Daoy (cell line): ENCODE measurements around the gene SLC2A10. TPM values are rescaled to one million over a fixed set of nuclear protein-coding genes. Genes with fewer than 3 reads are reported as not detected.
A peak's percentile ranks its signal among the peaks of the same experiment; 100 is the strongest.

ENCODE experiments used
- DNase-seq: peaks from one replicate; pipeline ENCODE4 v3.0.0-alpha.2; 2015; ENCODE audit warnings: low read depth
- total RNA-seq: library from RNA; depleted of rRNA; stranded (reverse); fragments of >200 nt; shearing (Covaris generic); gene quantifications from 2 replicates; pipeline ENCODE4 v1.2.3, GENCODE V29; 2014

The SLC2A10 gene
- total RNA-seq, 1 experiment from 2014 or later, result 11.4 TPM

DNA sequence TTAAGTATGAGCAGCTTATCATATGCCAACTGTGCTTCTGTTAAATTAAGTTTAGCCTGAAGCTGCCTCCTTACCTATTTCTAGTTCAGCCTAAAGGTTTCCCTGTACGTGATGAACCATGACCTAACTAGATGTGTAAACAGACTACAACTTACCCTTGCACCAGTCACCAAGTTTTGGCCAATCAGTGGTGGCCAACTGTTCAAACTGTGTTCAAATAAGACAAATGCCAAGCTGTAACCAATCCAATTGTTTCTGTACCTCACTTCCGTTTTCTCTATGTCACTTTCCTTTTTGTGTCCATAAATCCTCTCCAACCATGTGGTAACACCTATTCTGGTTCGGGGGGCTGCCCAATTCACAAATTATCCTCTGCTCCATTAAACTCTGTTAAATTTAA lies 6.0 kb upstream of the SLC2A10 start:
- DNase-seq, result no peak

DNA sequence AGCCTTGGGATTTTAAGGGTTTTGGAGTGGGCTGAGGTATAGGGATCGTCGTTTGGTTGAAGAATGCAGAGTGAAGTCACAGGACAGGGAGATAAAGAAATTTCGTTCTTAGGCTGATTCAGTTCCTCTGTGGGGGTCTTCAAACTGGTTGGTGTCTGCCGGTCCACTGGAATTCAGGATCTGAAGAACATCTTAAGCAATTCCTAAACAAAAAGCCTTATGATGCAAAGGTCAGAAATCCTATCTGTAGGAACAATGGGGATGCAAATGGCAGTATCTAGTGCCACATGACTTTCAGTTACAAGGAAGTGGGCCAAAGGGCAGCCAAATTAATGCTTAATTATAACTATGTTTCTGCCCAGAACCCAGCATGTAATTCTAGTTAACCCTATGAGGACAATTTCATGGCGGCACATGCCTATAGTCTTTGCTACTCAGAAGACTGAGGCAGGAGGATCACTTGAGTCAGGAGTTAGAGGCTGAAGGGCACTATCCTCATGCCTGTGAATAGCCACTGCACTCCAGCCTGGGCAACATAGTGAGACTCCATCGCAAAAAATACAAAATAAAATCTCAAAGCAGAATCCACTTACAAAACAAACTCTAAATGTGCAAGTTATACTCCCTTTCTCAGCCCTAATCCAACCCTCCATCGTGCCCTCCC lies 4.6 kb upstream of the SLC2A10 start:
- DNase-seq, result no peak

- no peak for DNase-seq
Measured at GRCh38 chr20:46705378-46705729, 4.1 kb upstream of the SLC2A10 start.

DNA sequence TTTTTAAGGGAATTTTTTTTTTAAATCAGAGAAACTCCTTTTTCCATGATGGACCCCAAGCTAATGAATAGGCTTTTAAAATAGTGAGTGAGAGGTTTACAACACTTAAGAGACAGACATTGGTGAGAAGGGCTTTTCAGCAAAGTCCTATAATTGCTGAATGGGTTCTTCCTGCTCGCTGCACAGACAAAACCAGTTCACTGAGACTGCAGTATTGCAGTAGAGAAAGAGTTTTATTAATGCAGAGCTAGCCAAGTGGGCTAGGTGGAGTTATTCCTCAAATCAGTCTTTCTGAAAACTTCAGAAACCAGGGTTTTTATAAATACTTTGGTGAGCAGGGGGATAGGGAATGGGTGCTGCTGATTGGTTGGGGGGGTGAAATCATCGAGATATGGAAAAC lies 3.2 kb upstream of the SLC2A10 start:
- no peak for DNase-seq

DNA sequence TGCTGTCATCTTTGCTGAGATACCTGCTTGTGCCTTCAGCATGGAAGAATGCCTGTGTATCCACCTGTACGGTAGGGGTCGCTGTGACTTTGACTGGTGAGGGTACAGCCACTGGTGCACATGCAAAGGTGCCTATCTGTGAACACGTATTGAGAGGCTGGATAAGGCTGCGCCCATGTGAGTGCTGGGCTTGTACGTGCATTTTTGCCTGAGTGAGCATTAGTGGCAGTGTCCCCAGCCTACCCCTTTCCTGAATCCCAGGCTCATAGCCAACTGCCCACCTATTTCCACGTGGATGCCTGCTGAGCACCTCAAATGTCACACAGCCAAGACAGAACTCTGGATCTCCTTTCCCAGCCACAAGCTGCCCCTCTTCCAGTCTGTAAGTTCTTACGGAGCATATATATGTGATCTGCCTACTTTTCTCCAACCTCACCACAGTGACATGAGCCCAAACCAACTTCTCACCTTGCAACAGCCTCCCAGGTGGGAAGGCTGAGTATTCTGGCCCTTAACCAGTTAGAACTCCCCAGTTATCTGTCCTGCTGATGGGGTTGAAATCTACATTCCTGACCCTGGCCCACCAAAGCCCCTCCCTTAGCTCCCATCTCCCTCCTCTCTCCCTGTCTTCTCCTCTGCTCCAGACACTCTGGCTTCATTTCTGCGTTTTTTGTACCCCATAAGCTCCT lies 1.1 kb upstream of the SLC2A10 start:
- no peak for DNase-seq

DNA sequence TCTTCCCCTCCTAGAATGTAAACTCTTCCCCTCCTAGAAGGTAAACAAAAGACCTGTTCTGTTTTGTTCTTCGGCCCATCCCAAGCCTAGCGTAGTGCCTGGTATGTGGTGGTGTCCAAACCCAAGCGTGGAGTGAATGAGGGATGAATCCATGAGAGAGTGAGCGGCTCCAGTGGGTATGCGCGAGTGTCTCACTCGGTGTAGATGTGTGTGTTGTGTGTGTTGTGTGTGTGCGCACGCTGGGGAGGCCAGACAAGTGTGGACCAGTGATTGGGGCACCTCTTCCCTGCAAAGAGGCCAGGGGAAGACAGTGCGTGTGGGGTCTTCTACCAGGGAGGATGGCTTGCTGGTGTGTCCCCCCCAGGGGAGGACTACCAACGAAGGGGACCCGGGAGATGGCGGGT lies 392 bp upstream of the SLC2A10 start:
- no peak for DNase-seq

- no peak for DNase-seq
Measured at GRCh38 chr20:46710153-46710913, 884 bp downstream of the SLC2A10 start.

DNA sequence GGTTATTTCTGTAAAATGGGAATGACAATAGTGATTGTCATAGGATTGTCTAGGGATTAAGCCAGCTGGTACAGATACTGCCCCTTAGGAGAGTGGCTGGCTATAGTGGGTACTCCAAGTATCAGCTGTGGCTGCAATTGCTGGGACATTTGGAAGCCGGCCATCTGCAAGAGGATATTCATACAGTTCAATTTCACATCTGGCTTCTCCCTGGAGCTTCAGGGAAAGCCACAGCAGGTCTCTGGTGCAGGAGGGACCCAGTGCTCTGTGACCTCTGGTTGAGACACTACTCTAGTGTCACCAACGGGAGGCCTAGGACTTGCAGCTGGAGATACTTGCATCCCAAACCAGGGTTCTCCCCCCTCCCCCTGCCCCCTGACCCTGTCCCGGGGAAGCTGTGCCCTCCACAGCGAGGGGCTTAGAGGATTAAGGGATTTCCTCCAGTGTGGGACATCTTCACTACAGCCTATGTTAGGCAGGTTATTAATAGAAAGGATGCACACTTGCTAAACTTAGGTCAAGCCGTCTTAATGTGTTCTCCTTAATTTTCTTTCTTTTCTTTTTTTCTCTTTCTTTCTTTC lies 2.7 kb downstream of the SLC2A10 start:
- no peak for DNase-seq

GRCh38 chr20:46713957-46714834 lies 4.7 kb downstream of the SLC2A10 start:
- DNase-seq, result no peak

- DNase-seq, result no peak
Measured at GRCh38 chr20:46715292-46715756, 5.9 kb downstream of the SLC2A10 start.

GRCh38 chr20:46717818-46718541 lies 8.5 kb downstream of the SLC2A10 start:
- DNase-seq, result no peak

GRCh38 chr20:46720019-46720418 lies 10.6 kb downstream of the SLC2A10 start:
- no peak for DNase-seq

GRCh38 chr20:46720776-46721425 lies 11.5 kb downstream of the SLC2A10 start:
- DNase-seq, result peak; percentile 42

DNA sequence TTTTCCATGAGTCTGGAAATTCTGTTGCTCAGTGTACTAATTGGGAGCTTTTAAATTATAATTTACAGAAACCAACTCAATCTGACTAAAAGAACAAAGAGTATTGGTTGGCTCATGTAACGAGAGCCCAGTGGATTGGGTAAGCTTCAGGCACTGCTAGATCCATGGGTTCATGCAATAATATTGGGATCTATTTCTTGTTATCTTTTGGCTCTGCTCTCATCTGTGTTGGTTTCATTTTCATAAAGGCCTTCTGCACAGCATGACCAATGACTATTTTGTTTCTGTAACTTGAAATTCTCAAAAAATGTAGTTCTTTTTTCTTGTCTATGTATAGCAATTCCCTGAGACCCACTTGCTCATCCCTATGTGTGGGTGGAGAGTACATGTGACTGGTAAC lies 12.0 kb downstream of the SLC2A10 start:
- no peak for DNase-seq

GRCh38 chr20:46722450-46722849 lies 13.0 kb downstream of the SLC2A10 start:
- DNase-seq, result no peak

- no peak for DNase-seq
Measured at GRCh38 chr20:46723039-46723438, 13.6 kb downstream of the SLC2A10 start.

DNA sequence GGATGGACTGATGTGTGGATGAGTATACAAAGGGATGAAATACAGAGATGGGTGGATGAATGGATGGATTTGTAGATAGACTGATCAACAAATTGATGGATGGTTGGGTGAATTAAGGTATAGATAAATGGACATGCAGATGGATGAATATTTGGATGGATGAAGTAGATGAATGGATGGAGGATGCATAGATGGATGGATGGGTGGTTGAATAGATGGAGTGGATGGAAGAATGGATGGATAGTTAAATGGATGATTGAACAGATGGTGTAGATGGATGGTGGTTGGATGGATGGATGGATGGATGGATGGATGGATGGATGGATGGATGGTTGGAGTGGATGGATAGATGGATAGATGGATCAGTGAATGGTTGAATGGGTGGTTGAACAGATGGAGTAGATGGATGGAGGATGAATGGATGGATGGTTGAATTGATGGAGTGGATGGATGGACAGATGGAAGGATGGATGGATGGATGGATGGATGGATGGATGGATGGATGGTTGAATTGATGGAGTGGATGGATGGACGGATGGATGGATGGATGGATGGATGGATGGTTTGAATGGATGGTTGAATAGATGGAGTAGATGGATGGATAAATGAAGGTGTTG lies 15.0 kb downstream of the SLC2A10 start:
- DNase-seq, result no peak

DNA sequence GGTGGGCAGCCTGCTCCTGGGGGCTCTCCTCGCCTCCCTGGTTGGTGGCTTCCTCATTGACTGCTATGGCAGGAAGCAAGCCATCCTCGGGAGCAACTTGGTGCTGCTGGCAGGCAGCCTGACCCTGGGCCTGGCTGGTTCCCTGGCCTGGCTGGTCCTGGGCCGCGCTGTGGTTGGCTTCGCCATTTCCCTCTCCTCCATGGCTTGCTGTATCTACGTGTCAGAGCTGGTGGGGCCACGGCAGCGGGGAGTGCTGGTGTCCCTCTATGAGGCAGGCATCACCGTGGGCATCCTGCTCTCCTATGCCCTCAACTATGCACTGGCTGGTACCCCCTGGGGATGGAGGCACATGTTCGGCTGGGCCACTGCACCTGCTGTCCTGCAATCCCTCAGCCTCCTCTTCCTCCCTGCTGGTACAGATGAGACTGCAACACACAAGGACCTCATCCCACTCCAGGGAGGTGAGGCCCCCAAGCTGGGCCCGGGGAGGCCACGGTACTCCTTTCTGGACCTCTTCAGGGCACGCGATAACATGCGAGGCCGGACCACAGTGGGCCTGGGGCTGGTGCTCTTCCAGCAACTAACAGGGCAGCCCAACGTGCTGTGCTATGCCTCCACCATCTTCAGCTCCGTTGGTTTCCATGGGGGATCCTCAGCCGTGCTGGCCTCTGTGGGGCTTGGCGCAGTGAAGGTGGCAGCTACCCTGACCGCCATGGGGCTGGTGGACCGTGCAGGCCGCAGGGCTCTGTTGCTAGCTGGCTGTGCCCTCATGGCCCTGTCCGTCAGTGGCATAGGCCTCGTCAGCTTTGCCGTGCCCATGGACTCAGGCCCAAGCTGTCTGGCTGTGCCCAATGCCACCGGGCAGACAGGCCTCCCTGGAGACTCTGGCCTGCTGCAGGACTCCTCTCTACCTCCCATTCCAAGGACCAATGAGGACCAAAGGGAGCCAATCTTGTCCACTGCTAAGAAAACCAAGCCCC lies 16.0 kb downstream of the SLC2A10 start:
- DNase-seq, result no peak

- DNase-seq, result no peak
Measured at GRCh38 chr20:46731770-46732169, 22.3 kb downstream of the SLC2A10 start.
